LNCaP clone FGC (cell line): ENCODE data around the gene TRPM3.

Experiments used
- DNase-seq: peaks from one replicate; pipeline ENCODE4 v3.0.0-alpha.2; 2011; ENCODE audit warnings: low read depth
- H3K4me3 ChIP-seq: 2 replicates; pipeline ENCODE4 v1.5.1; 2011; ENCODE audit warnings: mild to moderate bottlenecking, low read depth, low read length, control low read depth
- CTCF ChIP-seq: IDR thresholded peaks from 2 replicates; pipeline ENCODE4 v1.5.1; 2012; ENCODE audit warnings: mild to moderate bottlenecking; ENCODE audit not compliant: control insufficient read depth, insufficient read depth; ENCODE audit errors: extremely low read depth

The TRPM3 gene

DNA sequence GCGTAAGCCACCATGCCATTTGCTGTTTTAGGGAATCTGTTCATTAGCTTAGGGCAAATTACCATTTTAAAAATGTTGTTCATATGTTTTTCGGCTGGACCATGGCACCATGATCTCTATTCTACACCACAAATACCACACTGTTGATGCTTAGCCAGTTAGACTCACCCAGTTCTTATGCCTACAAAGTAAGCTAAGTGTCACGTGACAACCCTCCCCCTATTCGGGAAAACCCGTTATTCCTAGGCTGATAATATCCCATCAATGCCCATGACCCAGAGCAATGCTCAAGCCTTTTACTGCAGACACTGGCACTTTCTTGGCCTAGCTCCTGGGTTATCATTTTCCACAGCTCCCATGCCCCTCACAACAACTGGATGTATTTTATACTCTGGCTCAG is 426.7 kb downstream of the TRPM3 start:
- no peak for DNase-seq
- TF ChIP-seq CTCF = no peak
- no peak overlapping the region for H3K4me3 ChIP-seq

DNA sequence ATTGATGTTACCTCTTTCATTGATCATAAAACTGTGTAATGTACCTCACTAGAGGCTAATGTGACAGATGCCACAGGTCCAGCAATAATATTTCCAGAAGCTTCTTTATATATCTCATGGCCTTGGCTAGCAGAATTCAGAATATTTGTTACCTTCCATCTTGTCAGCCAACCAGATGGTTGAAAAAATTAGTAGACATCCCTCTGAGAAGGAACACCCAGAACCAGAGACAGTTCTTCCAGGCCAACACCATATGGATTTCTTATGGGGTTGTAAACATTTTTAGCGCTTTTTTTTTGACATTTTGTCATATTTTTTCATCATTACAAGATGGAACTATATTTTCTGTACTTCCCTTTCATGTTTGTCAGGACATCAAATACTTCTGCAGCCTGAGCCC is 428.2 kb downstream of the TRPM3 start:
- TF ChIP-seq CTCF = no peak
- no peak for DNase-seq
- H3K4me3 ChIP-seq = no peak overlapping the region

GRCh38 chr9:70692431-70692830 is 429.0 kb downstream of the TRPM3 start:
- no peak for TF ChIP-seq CTCF
- no peak for DNase-seq
- H3K4me3 ChIP-seq = no peak overlapping the region

DNA sequence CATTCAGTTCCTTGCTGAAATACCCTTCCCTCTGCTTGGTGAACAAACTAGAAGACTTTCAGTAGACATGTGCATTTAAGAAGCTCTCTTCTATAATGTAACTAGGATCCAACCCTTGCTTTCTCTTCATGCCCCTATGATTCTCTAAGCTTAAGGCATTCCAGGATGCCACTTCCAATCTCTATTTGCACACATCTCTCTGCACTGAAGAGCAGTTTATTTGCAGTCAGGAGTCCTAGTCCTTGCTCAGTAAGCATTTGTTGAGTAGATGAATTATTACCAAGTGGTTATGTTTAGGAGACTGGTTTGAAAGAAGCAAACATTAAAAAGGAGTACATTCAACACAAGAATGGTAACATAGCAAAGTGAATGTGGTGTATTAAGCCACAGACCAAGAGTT is 432.7 kb downstream of the TRPM3 start:
- TF ChIP-seq CTCF = no peak
- DNase-seq = no peak

DNA sequence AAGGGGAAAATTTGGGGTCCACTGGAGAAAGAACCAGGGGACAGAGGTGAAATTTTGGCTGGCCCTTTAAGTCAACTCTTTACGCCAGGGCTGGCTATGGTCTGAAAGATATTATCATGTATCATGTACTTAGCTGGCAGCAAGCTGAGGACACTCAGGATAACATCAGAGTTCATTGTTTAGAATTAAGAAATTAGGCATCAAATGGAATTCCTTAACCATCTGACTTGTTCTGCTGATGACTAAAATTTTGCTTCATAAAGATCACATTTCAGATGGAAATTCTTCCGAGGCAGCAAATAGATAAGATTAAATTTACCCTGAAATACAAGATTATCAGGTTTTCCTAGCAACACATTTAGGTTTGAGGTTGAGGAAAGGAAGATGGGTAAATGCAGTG is 437.6 kb downstream of the TRPM3 start:
- no peak for DNase-seq
- no peak for TF ChIP-seq CTCF
- no peak overlapping the region for H3K4me3 ChIP-seq

More for the DNA sequence above, 432.7 kb downstream of the TRPM3 start:
- H3K4me3 ChIP-seq = no peak overlapping the region

DNA sequence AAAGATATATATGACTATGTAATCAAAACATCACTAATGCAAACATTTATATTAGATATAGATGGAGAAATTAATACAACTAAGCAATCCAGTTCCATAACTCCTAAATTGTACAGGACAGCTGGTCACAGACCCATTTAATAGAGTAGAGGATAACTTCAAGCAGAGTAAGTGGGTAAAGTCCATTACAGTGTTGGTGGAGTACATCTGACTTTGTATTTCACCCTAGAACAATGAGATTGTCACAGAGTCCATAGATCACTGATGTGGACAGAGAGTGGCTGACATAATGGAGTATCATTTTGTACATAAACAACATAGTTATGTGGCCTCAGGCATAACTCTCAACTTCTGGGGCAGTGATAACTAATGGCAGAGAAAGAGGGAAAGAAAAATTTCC is 439.1 kb downstream of the TRPM3 start:
- H3K4me3 ChIP-seq = no peak overlapping the region
- DNase-seq = no peak
- TF ChIP-seq CTCF = no peak

GRCh38 chr9:70679845-70680244 is 441.6 kb downstream of the TRPM3 start:
- no peak for DNase-seq
- no peak for TF ChIP-seq CTCF
- H3K4me3 ChIP-seq = no peak overlapping the region
